ENCODE data around the gene SEPTIN11. TPM values are rescaled to one million over a fixed set of nuclear protein-coding genes. Genes with fewer than 3 reads are reported as not detected.

The SEPTIN11 gene
- total RNA-seq, 4 donors from 2014 or later, result 74.1 to 144 (median 86.9) TPM

DNA sequence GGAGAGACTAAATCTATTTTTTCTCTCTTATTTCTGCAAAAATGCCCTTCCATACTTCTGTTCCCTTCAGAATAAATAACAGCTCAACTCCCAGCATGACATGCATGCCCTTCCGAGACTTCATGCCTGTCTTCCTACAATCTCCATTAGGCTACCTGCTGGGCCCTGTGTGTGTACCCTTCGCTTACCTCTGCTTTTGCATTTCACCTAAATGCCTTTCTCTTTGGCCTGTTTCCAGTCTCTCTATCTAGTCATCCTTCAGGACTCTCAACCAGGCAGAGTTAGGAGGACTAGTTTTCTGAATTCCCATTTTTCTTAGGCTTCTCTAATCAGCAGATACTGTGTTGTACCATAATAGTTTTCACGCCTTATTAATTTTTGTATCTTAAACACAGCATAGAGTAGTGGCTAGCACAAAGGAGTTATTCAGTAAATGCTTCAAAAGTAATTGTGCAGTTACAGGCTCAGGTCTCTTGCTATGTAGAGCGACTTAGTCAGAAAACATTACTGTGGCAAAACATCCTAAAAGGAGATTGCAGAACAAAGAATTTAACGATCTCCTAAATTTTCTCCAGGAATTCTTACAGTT is 20.5 kb downstream of the SEPTIN11 start:
- Histone ChIP-seq H3K27ac (replicated peaks in 1 of 4) (no peak overlapping the region), H3K36me3 (no peaks in the 10 kb centered on the region), H3K9me3 (no peaks in the 10 kb centered on the region), H3K27me3 (no peaks in the 10 kb centered on the region), H3K4me1 (peaks cover 0 to 7% (median 3%) of the 10 kb centered on the region in 4 donors), H3K4me3 (no peak overlapping the region)
- no peak for DNase-seq (ENCODE audit: extremely low spot score)
- WGBS, result 92% methylated on average over 5 of the region's 5 CpGs
- intact Hi-C loops (cut with DNase I), result no loop called here
- no peak for TF ChIP-seq POLR2A (IDR thresholded peaks at IDR 0.05; ENCODE audit: low read depth)
- TF ChIP-seq POLR2AphosphoS5 (IDR thresholded peaks at IDR 0.05), result no peak
- TF ChIP-seq, protein P1, sequence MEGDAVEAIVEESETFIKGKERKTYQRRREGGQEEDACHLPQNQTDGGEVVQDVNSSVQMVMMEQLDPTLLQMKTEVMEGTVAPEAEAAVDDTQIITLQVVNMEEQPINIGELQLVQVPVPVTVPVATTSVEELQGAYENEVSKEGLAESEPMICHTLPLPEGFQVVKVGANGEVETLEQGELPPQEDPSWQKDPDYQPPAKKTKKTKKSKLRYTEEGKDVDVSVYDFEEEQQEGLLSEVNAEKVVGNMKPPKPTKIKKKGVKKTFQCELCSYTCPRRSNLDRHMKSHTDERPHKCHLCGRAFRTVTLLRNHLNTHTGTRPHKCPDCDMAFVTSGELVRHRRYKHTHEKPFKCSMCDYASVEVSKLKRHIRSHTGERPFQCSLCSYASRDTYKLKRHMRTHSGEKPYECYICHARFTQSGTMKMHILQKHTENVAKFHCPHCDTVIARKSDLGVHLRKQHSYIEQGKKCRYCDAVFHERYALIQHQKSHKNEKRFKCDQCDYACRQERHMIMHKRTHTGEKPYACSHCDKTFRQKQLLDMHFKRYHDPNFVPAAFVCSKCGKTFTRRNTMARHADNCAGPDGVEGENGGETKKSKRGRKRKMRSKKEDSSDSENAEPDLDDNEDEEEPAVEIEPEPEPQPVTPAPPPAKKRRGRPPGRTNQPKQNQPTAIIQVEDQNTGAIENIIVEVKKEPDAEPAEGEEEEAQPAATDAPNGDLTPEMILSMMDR (IDR thresholded peaks at IDR 0.05), result no peak
- no peak for TF ChIP-seq EP300 (IDR thresholded peaks at IDR 0.05)

DNA sequence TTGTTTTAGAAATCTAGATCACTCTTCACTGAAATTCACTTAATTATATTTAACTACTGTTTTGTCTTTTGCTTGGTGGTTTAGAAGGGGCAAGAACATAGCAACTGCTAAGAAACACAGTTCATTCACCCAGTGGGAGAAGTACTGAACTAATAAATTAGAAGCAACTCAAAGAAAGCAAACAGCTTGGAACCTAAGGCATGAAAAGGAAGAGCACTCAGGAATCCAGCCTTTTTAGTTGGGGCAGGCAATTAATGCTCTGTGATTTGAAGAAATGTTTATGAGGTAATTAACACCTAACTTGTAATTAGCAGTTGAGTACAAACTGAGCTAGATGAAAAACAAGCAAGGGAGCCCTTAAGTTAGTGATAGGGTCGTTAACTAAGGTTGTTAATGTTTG is 22.8 kb downstream of the SEPTIN11 start:
- Histone ChIP-seq H3K4me3 (no peak overlapping the region), H3K27me3 (no peaks in the 10 kb centered on the region), H3K9me3 (no peaks in the 10 kb centered on the region), H3K36me3 (no peaks in the 10 kb centered on the region), H3K27ac (replicated peaks in 1 of 4) (no peak overlapping the region), H3K4me1 (peaks cover 0 to 7% (median 3%) of the 10 kb centered on the region in 4 donors)
- TF ChIP-seq POLR2AphosphoS5 (IDR thresholded peaks at IDR 0.05) (no peak), EP300 (IDR thresholded peaks at IDR 0.05) (no peak), POLR2A (IDR thresholded peaks at IDR 0.05; ENCODE audit: low read depth) (no peak)
- TF ChIP-seq, protein P1 (IDR thresholded peaks at IDR 0.05), result no peak
- intact Hi-C loops (cut with DNase I), result no loop called here
- DNase-seq (ENCODE audit: extremely low spot score), result no peak
- 89% methylated on average over 1 of the region's 1 CpG for WGBS

DNA sequence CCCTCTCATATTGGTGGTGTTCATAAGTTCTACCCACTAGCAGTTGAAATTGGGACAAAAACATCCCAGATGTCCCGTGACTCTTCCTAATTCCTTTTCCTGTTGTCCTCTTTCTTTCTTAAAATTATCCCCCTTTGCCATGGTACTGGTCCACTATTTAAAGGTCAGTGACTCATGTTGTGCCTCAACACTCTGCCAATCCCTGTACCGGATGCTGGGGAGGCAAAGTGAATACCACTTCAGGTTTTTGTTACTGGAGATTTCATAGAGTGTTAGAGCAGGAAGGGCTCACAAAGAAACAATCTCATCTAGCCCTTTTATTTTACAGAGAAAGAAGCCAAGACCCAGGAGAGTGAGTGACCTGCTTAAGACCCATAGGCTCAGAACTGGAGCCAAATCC is 24.6 kb downstream of the SEPTIN11 start:
- TF ChIP-seq, protein P1 (IDR thresholded peaks at IDR 0.05), result no peak
- TF ChIP-seq EP300 (IDR thresholded peaks at IDR 0.05) (no peak), POLR2AphosphoS5 (IDR thresholded peaks at IDR 0.05) (no peak), POLR2A (IDR thresholded peaks at IDR 0.05; ENCODE audit: low read depth) (no peak)
- Histone ChIP-seq H3K4me3 (no peak overlapping the region), H3K4me1 (peaks cover 3 to 14% (median 6%) of the 10 kb centered on the region in 4 donors), H3K9me3 (no peaks in the 10 kb centered on the region), H3K27me3 (no peaks in the 10 kb centered on the region), H3K36me3 (no peaks in the 10 kb centered on the region), H3K27ac (replicated peaks in 1 of 4) (no peak overlapping the region)
- WGBS, result 75% methylated on average over 2 of the region's 2 CpGs
- no peak for DNase-seq (ENCODE audit: extremely low spot score)
- intact Hi-C loops (cut with DNase I), result no loop called here

DNA sequence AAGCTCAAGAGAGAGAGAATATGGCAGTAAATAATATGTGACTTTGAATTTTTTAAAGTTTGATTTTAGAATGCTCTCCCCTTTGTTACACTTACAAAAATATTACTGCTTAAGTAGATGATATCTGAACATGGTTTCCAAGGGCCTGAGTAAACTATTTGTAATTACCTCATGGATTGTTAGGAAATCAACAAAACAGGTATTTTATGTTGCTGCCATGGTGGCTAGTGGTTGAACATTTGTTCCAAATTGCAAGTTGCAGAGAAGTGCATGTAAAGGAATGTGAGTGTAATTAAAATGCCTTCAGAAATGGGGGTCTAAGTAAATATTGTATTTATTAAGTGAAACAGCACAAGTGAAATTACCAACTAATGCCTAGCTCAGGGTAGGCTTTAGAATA is 27.6 kb downstream of the SEPTIN11 start:
- Histone ChIP-seq H3K27ac (replicated peaks in 1 of 4) (no peak overlapping the region), H3K4me1 (peaks cover 3 to 32% (median 13%) of the 10 kb centered on the region in 4 donors), H3K4me3 (no peak overlapping the region), H3K36me3 (no peaks in the 10 kb centered on the region), H3K27me3 (no peaks in the 10 kb centered on the region), H3K9me3 (no peaks in the 10 kb centered on the region)
- intact Hi-C loops (cut with DNase I), result no loop called here
- TF ChIP-seq POLR2A (IDR thresholded peaks at IDR 0.05; ENCODE audit: low read depth) (no peak), EP300 (IDR thresholded peaks at IDR 0.05) (no peak), POLR2AphosphoS5 (IDR thresholded peaks at IDR 0.05) (no peak)
- TF ChIP-seq, protein P1 (IDR thresholded peaks at IDR 0.05), result no peak
- no peak for DNase-seq (ENCODE audit: extremely low spot score)
